Measurements from ENCODE around the gene DLG5.
A peak's percentile ranks its signal among the peaks of the same experiment; 100 is the strongest.

Gene DLG5

GRCh38 chr10:77818378-77818777 is 108.2 kb downstream of the DLG5 start:
- DNase-seq (ENCODE audit: low spot score): no peak

- DNase-seq (ENCODE audit: low spot score): no peak
Measured at GRCh38 chr10:77817541-77817940, 109.0 kb downstream of the DLG5 start.

- DNase-seq (ENCODE audit: low spot score): no peak
Measured at GRCh38 chr10:77816311-77816710, 110.2 kb downstream of the DLG5 start.

- DNase-seq (ENCODE audit: low spot score): no peak
Measured at GRCh38 chr10:77812741-77813140, 113.8 kb downstream of the DLG5 start.

- no peak for DNase-seq (ENCODE audit: low spot score)
Measured at GRCh38 chr10:77811831-77812430, 114.6 kb downstream of the DLG5 start.

GRCh38 chr10:77810446-77811335 is 115.9 kb downstream of the DLG5 start:
- DNase-seq (ENCODE audit: low spot score): no peak

GRCh38 chr10:77809336-77809735 is 117.2 kb downstream of the DLG5 start:
- DNase-seq (ENCODE audit: low spot score): no peak

GRCh38 chr10:77807706-77808105 is 118.8 kb downstream of the DLG5 start:
- no peak for DNase-seq (ENCODE audit: low spot score)

- DNase-seq (ENCODE audit: low spot score): no peak
Measured at GRCh38 chr10:77806511-77807157, 119.9 kb downstream of the DLG5 start.

- no peak for DNase-seq (ENCODE audit: low spot score)
Measured at GRCh38 chr10:77805676-77806075, 120.9 kb downstream of the DLG5 start.

GRCh38 chr10:77804371-77804770 is 122.2 kb downstream of the DLG5 start:
- no peak for DNase-seq (ENCODE audit: low spot score)

- DNase-seq (ENCODE audit: low spot score): peak; percentile 36
Measured at GRCh38 chr10:77801474-77802161, 124.9 kb downstream of the DLG5 start.

GRCh38 chr10:77800738-77801266 is 125.8 kb downstream of the DLG5 start:
- no peak for DNase-seq (ENCODE audit: low spot score)

GRCh38 chr10:77800320-77800719 is 126.2 kb downstream of the DLG5 start:
- no peak for DNase-seq (ENCODE audit: low spot score)

- DNase-seq (ENCODE audit: low spot score): no peak
Measured at GRCh38 chr10:77799352-77799751, 127.2 kb downstream of the DLG5 start.

- DNase-seq (ENCODE audit: low spot score): no peak
Measured at GRCh38 chr10:77798940-77799339, 127.6 kb downstream of the DLG5 start.

GRCh38 chr10:77796311-77796915 is 130.1 kb downstream of the DLG5 start:
- DNase-seq (ENCODE audit: low spot score): no peak

- DNase-seq (ENCODE audit: low spot score): no peak
Measured at GRCh38 chr10:77795426-77796055, 131.0 kb downstream of the DLG5 start.

- no peak for DNase-seq (ENCODE audit: low spot score)
Measured at GRCh38 chr10:77794256-77795142, 132.1 kb downstream of the DLG5 start.

- DNase-seq (ENCODE audit: low spot score): no peak
Measured at GRCh38 chr10:77793831-77794230, 132.7 kb downstream of the DLG5 start.
